ENCODE measurements around the gene RPL6.

The RPL6 gene

GRCh38 chr12:112375105-112375504, 34.3 kb downstream of the RPL6 start:
- DNase-seq: no peak

DNA sequence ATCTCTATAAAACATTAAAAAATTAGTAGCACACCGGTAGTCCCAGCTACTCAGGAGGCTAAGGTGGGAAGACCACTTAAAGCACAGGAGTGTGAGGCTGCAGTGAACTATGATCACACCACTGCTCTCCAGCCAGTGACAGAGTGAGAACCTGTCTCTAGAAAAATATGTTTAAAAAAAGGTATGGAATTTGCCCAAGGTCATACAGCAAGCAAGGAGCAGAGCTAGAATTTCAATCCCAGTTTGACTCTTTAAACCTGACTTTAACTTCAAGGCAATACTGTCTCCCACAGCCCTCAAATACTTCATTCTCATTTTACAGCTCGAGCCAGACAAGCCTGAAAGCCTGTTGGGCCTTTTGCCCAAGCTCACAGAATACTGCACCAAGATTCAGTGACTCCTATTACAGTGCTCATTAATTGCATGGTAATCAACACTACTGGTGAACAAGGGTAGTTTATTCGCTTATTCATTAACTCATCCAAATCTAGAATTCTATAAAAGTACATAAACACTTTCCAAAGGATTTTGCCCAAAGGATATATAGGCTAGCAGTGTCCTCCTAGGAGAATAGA, 35.2 kb downstream of the RPL6 start:
- DNase-seq: no peak

GRCh38 chr12:112370868-112371510, 38.4 kb downstream of the RPL6 start:
- DNase-seq: no peak

- no peak for DNase-seq
Observed at GRCh38 chr12:112370199-112370598, 39.2 kb downstream of the RPL6 start.

DNA sequence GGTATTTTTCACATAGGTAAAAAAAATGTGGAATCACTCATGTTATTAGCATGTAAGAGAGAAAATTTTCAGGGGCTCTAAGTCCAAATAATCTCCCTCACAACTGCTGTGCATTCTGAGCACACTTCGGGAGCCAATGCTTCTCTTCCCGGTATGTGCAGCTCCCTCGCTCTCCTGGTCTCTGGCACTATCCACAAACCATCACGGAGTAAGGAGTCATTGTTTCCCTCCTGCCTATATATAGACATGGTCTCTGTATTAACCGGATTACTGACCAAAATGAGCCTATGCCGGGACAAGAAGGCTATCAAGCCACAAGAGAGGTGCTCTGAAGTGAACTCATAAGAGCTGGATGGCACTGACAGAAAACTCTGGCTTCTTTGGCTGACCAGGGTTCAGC, 40.5 kb downstream of the RPL6 start:
- no peak for DNase-seq

DNA sequence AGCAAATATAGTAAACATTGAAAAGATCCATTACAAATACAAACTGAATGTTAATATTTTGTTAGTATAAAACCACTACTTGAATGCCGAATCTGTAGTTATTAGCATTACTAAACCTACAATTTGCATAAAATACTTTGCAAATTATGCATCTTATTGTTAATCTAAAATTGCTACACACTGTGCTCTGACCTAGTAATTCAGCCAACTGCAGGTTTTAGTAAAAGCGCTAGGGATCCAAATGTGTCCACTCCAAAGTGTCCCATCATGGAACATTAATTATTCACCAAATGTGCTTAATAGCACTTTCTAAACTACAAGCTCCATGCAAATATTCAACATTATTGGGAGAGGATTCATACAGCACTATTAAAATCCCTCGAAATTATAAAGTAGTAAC, 41.4 kb downstream of the RPL6 start:
- no peak for DNase-seq

GRCh38 chr12:112362310-112362709, 47.1 kb downstream of the RPL6 start:
- DNase-seq: no peak

DNA sequence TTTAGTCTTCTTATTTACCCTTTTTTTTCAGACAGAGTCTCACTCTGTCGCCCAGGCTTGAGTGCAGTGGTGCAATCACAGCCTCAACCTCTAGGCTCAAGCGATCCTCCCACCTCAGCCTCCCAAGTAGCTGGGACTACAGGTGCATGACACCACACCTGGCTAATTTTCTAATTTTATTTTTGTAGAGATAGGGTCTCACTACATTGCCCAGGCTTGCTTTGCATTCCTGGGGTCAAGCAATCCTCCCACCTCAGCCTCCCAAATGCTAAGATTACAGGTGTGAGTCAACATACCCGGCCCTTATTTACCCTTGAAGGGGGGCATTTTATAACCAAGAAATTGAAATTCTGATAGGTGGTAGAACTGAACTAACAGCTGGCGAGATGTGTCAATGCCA, 48.1 kb downstream of the RPL6 start:
- no peak for DNase-seq

- DNase-seq: no peak
Observed at GRCh38 chr12:112359290-112359689, 50.1 kb downstream of the RPL6 start.

DNA sequence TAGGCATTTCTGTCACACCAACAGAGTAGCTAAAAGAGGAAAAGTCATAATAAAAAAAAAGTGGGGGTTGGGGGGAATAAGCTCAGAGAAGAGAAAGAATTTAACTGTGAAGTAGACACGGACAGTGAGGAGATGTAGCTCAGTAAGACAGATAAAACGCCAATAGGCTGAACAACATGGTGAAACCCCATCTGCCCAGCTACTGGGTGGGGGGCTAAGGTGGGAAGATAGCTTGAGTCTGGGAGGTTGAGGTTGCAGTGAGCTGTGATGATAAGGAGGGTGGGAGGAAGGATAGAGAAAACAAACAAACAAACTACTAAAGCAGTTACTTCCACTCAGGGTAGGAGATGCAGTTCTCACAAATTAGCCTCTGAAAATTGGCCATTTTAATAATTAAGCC, 52.2 kb downstream of the RPL6 start:
- no peak for DNase-seq
